ENCODE data around the gene S100A7A. TPM values are rescaled to one million over a fixed set of nuclear protein-coding genes. Genes with fewer than 3 reads are reported as not detected.

Gene S100A7A
- total RNA-seq, 4 donors from 2014 or later: not detected

- TF ChIP-seq POLR2A (IDR thresholded peaks at IDR 0.05): no peak
- TF ChIP-seq, protein P1, sequence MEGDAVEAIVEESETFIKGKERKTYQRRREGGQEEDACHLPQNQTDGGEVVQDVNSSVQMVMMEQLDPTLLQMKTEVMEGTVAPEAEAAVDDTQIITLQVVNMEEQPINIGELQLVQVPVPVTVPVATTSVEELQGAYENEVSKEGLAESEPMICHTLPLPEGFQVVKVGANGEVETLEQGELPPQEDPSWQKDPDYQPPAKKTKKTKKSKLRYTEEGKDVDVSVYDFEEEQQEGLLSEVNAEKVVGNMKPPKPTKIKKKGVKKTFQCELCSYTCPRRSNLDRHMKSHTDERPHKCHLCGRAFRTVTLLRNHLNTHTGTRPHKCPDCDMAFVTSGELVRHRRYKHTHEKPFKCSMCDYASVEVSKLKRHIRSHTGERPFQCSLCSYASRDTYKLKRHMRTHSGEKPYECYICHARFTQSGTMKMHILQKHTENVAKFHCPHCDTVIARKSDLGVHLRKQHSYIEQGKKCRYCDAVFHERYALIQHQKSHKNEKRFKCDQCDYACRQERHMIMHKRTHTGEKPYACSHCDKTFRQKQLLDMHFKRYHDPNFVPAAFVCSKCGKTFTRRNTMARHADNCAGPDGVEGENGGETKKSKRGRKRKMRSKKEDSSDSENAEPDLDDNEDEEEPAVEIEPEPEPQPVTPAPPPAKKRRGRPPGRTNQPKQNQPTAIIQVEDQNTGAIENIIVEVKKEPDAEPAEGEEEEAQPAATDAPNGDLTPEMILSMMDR (IDR thresholded peaks at IDR 0.05): no peak
- no peak for DNase-seq
- H3K36me3 ChIP-seq: no peaks in the 10 kb centered on the region
- H3K4me1 ChIP-seq: no peaks in the 10 kb centered on the region
- H3K4me3 ChIP-seq: no peak overlapping the region
- no peaks in the 10 kb centered on the region for H3K9me3 ChIP-seq
- no peak overlapping the region for H3K27ac ChIP-seq
- H3K27me3 ChIP-seq: no peaks in the 10 kb centered on the region
Measured at GRCh38 chr1:153395136-153395685, 21.1 kb upstream of the S100A7A start.

- no peaks in the 10 kb centered on the region for H3K36me3 ChIP-seq
- H3K4me3 ChIP-seq: no peak overlapping the region
- H3K27me3 ChIP-seq: no peaks in the 10 kb centered on the region
- H3K4me1 ChIP-seq: no peaks in the 10 kb centered on the region
- no peak for DNase-seq
- TF ChIP-seq, protein P1 (IDR thresholded peaks at IDR 0.05): no peak
- TF ChIP-seq POLR2A (IDR thresholded peaks at IDR 0.05): no peak
- H3K9me3 ChIP-seq: no peaks in the 10 kb centered on the region
- H3K27ac ChIP-seq: no peak overlapping the region
Measured at GRCh38 chr1:153395776-153396175, 20.5 kb upstream of the S100A7A start.

DNA sequence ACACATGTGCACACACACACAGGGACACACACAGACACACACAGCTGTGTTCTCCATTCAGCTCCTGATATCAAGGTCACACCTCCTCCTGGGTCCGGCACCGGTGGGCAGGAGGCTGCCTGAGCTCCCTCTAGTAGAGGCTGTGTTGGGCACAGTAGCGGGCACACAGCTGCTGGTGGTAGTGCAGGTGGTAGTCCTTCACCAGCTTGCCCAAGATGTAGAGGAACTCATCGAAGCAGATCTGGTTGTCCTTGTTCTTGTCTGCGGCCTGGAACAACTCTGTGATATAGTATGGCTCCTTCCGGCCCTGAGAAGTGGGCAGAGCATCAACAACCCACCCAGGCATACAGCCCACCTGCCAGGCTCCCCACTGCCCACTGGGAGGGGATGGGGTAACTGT lies 19.9 kb upstream of the S100A7A start:
- no peak for TF ChIP-seq POLR2A (IDR thresholded peaks at IDR 0.05)
- TF ChIP-seq, protein P1 (IDR thresholded peaks at IDR 0.05): no peak
- Histone ChIP-seq H3K9me3 (no peaks in the 10 kb centered on the region), H3K27me3 (no peaks in the 10 kb centered on the region), H3K4me3 (no peak overlapping the region), H3K36me3 (no peaks in the 10 kb centered on the region), H3K27ac (no peak overlapping the region), H3K4me1 (no peaks in the 10 kb centered on the region)
- no peak for DNase-seq

DNA sequence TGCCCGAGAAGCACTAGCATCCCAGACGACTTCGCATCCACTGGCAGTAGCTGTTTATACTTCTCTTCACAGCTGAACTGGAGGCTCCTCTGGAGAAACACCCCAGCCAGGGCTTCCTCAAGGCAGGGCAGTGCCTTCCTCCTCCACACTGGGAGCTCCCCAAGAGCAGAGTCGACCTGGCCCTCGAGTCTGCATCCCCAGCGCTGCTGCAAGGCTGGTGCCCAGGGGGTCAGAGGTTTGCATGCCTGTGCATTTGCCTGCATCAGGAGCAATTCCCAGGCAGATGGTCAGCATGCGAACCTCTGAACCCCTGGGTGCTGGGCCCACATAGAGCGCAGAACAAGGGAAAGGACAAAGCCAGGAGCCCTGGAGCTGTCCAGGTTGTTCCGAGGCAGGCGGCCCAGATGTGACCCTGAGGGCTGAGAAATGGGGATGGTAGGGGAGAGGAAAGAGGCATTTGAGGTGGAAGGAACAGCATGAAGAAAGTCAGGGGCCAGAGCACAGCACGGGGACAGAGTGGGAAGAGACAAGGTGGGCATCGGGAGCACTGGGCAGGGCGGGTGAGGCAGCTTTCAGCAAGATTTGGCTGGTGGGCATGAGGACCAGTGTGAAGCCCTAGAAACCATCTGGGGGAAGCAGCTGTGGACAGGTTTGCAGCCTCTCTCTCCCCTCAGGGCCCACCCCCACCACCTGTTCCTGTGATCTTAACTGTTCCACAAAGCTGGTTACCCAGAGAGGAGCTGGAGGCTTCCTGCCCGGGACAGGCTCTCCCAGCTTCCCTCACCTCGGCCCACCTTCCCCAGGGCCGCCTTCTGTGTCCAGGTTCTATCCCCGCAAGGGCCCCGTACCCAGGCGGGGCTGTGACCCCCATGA lies 19.0 kb upstream of the S100A7A start:
- no peaks in the 10 kb centered on the region for H3K4me1 ChIP-seq
- TF ChIP-seq POLR2A (IDR thresholded peaks at IDR 0.05): no peak
- no peaks in the 10 kb centered on the region for H3K9me3 ChIP-seq
- no peaks in the 10 kb centered on the region for H3K27me3 ChIP-seq
- H3K4me3 ChIP-seq: no peak overlapping the region
- H3K36me3 ChIP-seq: no peaks in the 10 kb centered on the region
- H3K27ac ChIP-seq: no peak overlapping the region
- DNase-seq: no peak

DNA sequence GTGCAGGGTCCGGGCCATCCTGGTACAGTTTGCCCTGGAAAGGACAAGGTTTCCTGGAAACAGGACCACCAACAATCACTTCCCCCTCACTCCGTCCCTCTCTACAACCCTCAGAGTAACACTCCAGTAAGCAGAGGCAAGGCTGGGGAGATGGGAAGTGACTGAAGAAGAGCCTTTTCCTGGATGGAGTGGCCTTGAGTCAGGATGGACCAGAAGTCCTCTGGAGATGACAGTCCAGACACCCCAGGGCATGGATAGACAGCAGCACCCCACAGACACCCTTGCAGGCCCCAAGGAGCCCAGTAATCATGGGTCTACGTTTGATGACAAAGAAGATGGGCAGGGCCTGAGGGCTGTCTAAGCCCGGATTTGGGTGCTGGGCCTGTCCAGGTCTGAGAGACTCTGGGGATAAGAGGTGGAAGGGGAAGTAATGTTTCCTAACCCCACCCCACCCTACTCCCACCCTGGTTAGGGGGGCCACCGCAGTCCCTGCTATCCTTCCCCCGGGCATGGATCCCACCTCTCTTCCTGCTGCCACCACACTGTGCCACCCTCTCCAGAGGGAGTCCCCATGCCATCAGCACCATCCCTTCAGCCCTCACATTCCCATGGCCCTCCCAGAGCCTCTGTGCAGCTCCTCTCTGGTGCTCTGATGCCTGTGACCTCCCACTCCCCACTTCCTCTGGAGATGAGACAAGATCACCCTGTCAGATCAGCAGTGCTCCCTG lies 18.2 kb upstream of the S100A7A start:
- Histone ChIP-seq H3K27ac (no peak overlapping the region), H3K9me3 (no peaks in the 10 kb centered on the region), H3K4me3 (no peak overlapping the region), H3K36me3 (no peaks in the 10 kb centered on the region), H3K4me1 (no peaks in the 10 kb centered on the region), H3K27me3 (no peaks in the 10 kb centered on the region)
- no peak for DNase-seq
- TF ChIP-seq, protein P1 (IDR thresholded peaks at IDR 0.05): no peak
- no peak for TF ChIP-seq POLR2A (IDR thresholded peaks at IDR 0.05)

All from Peyer's patch (tissue), 4 donors.